Right lobe of liver (tissue), 4 donors: ENCODE results near the gene FCAMR.

Experiments
- CTCF ChIP-seq, 4 donors: fragments of 200-600 bp in 3 of 4; fragments of 450-650 bp in 1 of 4; IDR thresholded peaks; one replicate each; pipeline versions ENCODE4 v1.5.1 to v1.8.0; 2016 to 2022; ENCODE audit warnings: antibody characterized with exemption in 4 of 4, mild to moderate bottlenecking in 2 of 4
- POLR2A ChIP-seq: fragments of 450-650 bp; IDR thresholded peaks from one replicate; pipeline ENCODE4 v1.6.1; 2017; ENCODE audit warnings: antibody characterized with exemption, mild to moderate bottlenecking
- donor health status: DM: no; HTN: no; CAD: no.
- donor health status: DM: no; HTN: no; CAD: no.
- donor health status: DM: no; HTN: yes; CAD: no.

GRCh38 chr1:206974140-206974539, 3.9 kb upstream of the FCAMR start:
- TF ChIP-seq CTCF (IDR thresholded peaks at IDR 0.05) (no peak), POLR2A (no peak)
